OCI-LY7 (cell line): Measurements from ENCODE around the gene TGM6. TPM values are rescaled to one million over a fixed set of nuclear protein-coding genes. Genes with fewer than 3 reads are reported as not detected.

ENCODE experiments used
- BruUV-seq: library from RNA; stranded (reverse); fragments of 400-500 nt; replicated peaks from 2 replicates; lab custom pipeline; 2021; lab: Mats Ljungman, UMichigan
- CTCF ChIA-PET: fragments of 300-600 bp; sonication (Branson Sonifier 250); formaldehyde crosslinking; loops from one replicate; lab custom pipeline; 2022; ENCODE audit warnings: antibody characterized with exemption; ENCODE audit not compliant: unreplicated experiment; lab: Charles Lee
- POLR2A ChIA-PET: fragments of 300-600 bp; sonication (Branson Sonifier 250); formaldehyde crosslinking; loops from one replicate; lab custom pipeline; 2022; ENCODE audit warnings: antibody characterized with exemption; lab: Charles Lee
- DNase-seq: peaks from one replicate; pipeline ENCODE4 v3.0.0-alpha.2; 2015; ENCODE audit warnings: low spot score
- H2AFZ ChIP-seq: fragments of 200-600 bp; sonication (generic), shearing (Covaris generic); 2 replicates; pipeline ENCODE4 v1.6.1; 2014; ENCODE audit warnings: mild to moderate bottlenecking, antibody characterized with exemption, low read length, moderate library complexity
- H3K27ac ChIP-seq: fragments of 200-600 bp; sonication (generic); 2 replicates; pipeline ENCODE4 v1.5.1; 2014; ENCODE audit warnings: mixed run types, low read depth, mild to moderate bottlenecking, moderate library complexity, low read length, inconsistent platforms; ENCODE audit not compliant: poor library complexity, severe bottlenecking
- H3K36me3 ChIP-seq: fragments of 200-600 bp; sonication (generic); 2 replicates; pipeline ENCODE4 v1.6.1; 2014; ENCODE audit warnings: mild to moderate bottlenecking, antibody characterized with exemption, low read length, moderate library complexity, mixed read lengths; ENCODE audit not compliant: insufficient read depth
- H3K4me1 ChIP-seq: fragments of 200-600 bp; sonication (generic); 2 replicates; pipeline ENCODE4 v1.5.1; 2014; ENCODE audit warnings: mild to moderate bottlenecking, low read length; ENCODE audit not compliant: insufficient read depth, poor library complexity, severe bottlenecking
- H3K4me2 ChIP-seq: fragments of 200-600 bp; sonication (generic); 2 replicates; pipeline ENCODE4 v1.6.1; 2014; ENCODE audit warnings: mild to moderate bottlenecking, low read length
- H3K4me3 ChIP-seq: fragments of 200-600 bp; sonication (generic); 2 replicates; pipeline ENCODE4 v1.5.1; 2014; ENCODE audit warnings: mild to moderate bottlenecking, low read depth, low read length; ENCODE audit not compliant: poor library complexity, severe bottlenecking
- H3K79me2 ChIP-seq: fragments of 200-600 bp; sonication (generic); 2 replicates; pipeline ENCODE4 v1.6.1; 2016; ENCODE audit warnings: low read depth, mild to moderate bottlenecking, low read length, moderate library complexity, mixed read lengths; ENCODE audit not compliant: insufficient read depth
- H3K9me2 ChIP-seq: fragments of 200-600 bp; sonication (generic); 2 replicates; pipeline ENCODE4 v1.6.1; 2016; ENCODE audit warnings: mild to moderate bottlenecking, low read length, mixed read lengths; ENCODE audit not compliant: insufficient read depth
- H3K9me3 ChIP-seq: fragments of 200-600 bp; sonication (generic); 2 replicates; pipeline ENCODE4 v1.6.1; 2014; ENCODE audit warnings: mild to moderate bottlenecking, mixed run types, low read length, mixed read lengths
- H4K20me1 ChIP-seq: fragments of 200-600 bp; sonication (generic); 2 replicates; pipeline ENCODE4 v1.6.1; 2014; ENCODE audit warnings: mild to moderate bottlenecking, antibody characterized with exemption, low read length, moderate library complexity, mixed read lengths; ENCODE audit not compliant: insufficient read depth
- CTCF ChIP-seq: fragments of 200-600 bp; sonication (generic); conservative IDR thresholded peaks from 2 replicates; pipeline ENCODE4 v1.5.1; 2014; ENCODE audit warnings: mild to moderate bottlenecking, antibody characterized with exemption, low read length, moderate library complexity, mixed read lengths
- EZH2phosphoT487 ChIP-seq: fragments of 200-600 bp; sonication (generic); IDR thresholded peaks from 2 replicates; pipeline ENCODE4 v1.6.1; 2018; ENCODE audit warnings: low read depth, borderline replicate concordance, mild to moderate bottlenecking, mixed run types, antibody characterized with exemption, low read length, moderate library complexity, mixed read lengths
- intact Hi-C: fragments of 100-400 bp; cut with micrococcal nuclease; formaldehyde crosslinking; loops from one replicate; pipeline ENCODE4 v1.10.0; 2022; ENCODE audit not compliant: unreplicated experiment
- total RNA-seq, 2 experiments: library from RNA; depleted of rRNA in 1 of 2; stranded (reverse); fragments of >200 nt in 1 of 2; shearing (Covaris generic) in 1 of 2; gene quantifications; 2 replicates each; pipeline ENCODE4 v1.2.3, GENCODE V29; 2014 to 2022

The TGM6 gene
- total RNA-seq, 2 experiments from 2014 or later, result not detected

DNA sequence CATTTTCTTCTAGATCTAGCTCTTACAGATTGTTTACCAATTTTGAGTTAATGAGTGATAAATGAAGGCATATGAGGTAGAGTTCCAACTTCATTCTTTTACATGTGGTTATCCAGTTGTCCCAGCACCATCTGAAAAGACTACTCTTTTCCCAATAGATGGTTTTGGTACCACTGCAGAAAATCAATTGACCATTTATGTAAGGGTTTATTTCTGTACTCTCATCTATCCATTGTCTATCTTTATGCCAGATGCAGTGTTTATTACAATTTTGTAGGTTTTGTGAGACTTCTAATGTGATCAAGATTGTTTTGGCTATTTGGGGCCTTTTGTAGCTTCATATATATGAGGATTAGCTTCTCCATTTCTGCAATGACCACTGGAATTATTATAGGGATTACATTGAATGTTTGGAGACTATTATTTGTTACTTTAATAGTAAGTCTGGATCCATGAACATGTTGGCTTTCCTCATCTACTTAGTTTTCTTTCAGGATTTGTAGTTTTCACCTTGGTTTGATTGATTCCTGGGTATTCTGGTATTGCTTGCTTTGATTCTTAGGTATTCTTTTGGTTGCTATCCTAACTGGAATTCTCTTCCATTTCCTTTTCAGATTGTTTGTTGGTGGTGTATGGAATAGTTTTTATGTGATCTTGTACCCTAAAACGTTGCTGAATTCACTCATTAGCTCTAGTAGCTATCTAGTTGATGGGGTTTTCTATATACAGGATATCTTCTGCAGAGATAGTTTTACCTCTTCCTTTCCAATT lies 79.5 kb downstream of the TGM6 start:
- no peak overlapping the region for H2AFZ ChIP-seq
- BruUV-seq, result TSS peak; percentile 4
- no peaks in the 10 kb centered on the region for H3K4me1 ChIP-seq
- peaks cover 8% of the 10 kb centered on the region; the same call in 1 of the 2 replicates for H4K20me1 ChIP-seq
- peaks cover 83% of the 10 kb centered on the region for H3K36me3 ChIP-seq
- ChIA-PET CTCF (no interaction called here), POLR2A (interaction anchor here (0.6 to 1.7 kb wide), 4 partner anchors 8 to 647 kb away, joined by 3 to 5 read pairs (median 4); no protein-coding TSS in a partner anchor)
- H3K27ac ChIP-seq, result no peak overlapping the region
- no peak for TF ChIP-seq CTCF
- TF ChIP-seq EZH2phosphoT487, result no peak
- H3K79me2 ChIP-seq, result peaks cover 10% of the 10 kb centered on the region; the same call in 1 of the 2 replicates
- no peaks in the 10 kb centered on the region for H3K9me3 ChIP-seq
- DNase-seq, result no peak
- no peak overlapping the region for H3K4me3 ChIP-seq
- intact Hi-C loops, result no loop called here
- no peak overlapping the region for H3K4me2 ChIP-seq
- no peaks in the 10 kb centered on the region for H3K9me2 ChIP-seq

GRCh38 chr20:2460752-2461424 lies 80.2 kb downstream of the TGM6 start:
- no peak for TF ChIP-seq CTCF
- no peak for TF ChIP-seq EZH2phosphoT487
- no peak overlapping the region for H3K27ac ChIP-seq
- intact Hi-C loops, result no loop called here
- H3K36me3 ChIP-seq, result peaks cover 90% of the 10 kb centered on the region
- no peak overlapping the region for H3K4me2 ChIP-seq
- H3K79me2 ChIP-seq, result peaks cover 15% of the 10 kb centered on the region; the same call in 1 of the 2 replicates
- no peaks in the 10 kb centered on the region for H3K9me3 ChIP-seq
- peaks cover 9% of the 10 kb centered on the region; the same call in 1 of the 2 replicates for H4K20me1 ChIP-seq
- H3K4me3 ChIP-seq, result no peak overlapping the region
- DNase-seq, result no peak
- H3K9me2 ChIP-seq, result no peaks in the 10 kb centered on the region
- ChIA-PET POLR2A (interaction anchor here (0.6 to 1.7 kb wide), 4 partner anchors 8 to 561 kb away, joined by 3 to 5 read pairs (median 4); no protein-coding TSS in a partner anchor), CTCF (no interaction called here)
- no TSS peak for BruUV-seq
- no peak overlapping the region for H2AFZ ChIP-seq
- H3K4me1 ChIP-seq, result no peaks in the 10 kb centered on the region
